GM19099 (cell line): ENCODE measurements around the gene THAP5.

Experiments used
- POLR2A ChIP-seq: IDR thresholded peaks from 3 replicates; pipeline ENCODE4 v1.6.1; 2011; ENCODE audit warnings: low read depth; ENCODE audit not compliant: insufficient read length; ENCODE audit errors: extremely low read depth

THAP5 gene

DNA sequence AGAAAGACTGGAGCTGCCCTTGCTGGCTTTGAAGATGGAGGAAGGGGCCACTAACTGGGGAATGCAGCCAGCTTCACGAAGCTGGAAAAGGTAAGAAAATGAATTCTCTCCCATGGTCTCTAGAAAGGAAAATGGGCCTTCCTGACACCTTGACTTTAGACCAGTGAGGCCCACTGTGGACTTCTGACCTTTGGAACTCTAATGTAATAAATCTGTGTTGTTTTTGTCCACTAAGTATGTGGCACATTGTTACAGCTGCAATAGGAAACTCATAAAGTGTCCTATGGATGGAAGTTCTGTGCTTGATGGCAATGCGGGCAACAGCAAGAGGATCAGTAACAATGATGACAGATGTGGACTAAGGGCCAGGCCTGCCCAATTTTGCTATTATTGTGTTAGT, 21.1 kb upstream of the THAP5 start:
- no peak for TF ChIP-seq POLR2A

- TF ChIP-seq POLR2A = no peak
These were observed 20.4 kb upstream of the THAP5 start for GRCh38 chr7:108589874-108590273.

DNA sequence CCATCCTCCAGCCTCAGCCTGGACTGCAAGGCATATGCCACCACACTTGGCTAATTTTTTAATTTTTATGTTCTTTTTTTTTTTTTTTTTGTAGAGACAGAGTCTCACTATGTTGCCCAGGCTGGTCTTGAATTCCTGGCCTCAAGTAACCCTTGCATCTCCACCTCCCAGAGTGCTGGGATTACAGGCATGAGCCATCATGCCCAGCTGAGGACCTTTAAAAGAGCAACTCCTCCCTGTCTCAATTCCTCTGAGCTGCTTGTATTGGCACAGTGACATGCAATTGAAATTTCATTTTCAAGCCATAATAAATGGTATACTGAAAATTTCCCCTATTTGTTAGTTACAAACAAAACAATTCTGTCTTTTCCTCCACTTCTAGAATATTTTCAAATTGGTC, 19.7 kb upstream of the THAP5 start:
- no peak for TF ChIP-seq POLR2A

- TF ChIP-seq POLR2A = no peak
These were observed 16.8 kb upstream of the THAP5 start for GRCh38 chr7:108586274-108586710.

- no peak for TF ChIP-seq POLR2A
These were observed 16.3 kb upstream of the THAP5 start for GRCh38 chr7:108585843-108586242.

DNA sequence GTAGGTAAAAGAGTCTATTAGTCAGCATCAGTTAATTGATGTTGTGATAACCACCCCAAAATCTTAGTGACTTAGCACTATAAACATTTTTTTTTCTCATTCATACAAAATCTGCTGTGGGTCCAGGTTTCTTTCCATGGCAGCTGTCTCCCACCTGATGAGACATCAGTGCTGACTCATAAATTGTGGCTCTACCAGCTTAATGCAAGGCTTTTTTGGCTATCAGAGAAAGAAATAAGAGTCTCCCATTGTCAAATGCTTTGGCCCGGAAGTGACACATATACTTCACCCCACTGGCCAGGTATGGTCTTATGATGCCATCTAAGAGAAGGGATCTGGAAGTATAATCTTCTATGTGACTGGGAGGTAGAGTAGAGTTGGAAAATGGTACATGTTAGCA, 14.7 kb upstream of the THAP5 start:
- no peak for TF ChIP-seq POLR2A

- TF ChIP-seq POLR2A = no peak
These were observed 12.4 kb upstream of the THAP5 start for GRCh38 chr7:108581655-108582491.

GRCh38 chr7:108580298-108580697, 10.8 kb upstream of the THAP5 start:
- TF ChIP-seq POLR2A = no peak

GRCh38 chr7:108578937-108579336, 9.4 kb upstream of the THAP5 start:
- TF ChIP-seq POLR2A = no peak

- no peak for TF ChIP-seq POLR2A
These were observed 6.6 kb upstream of the THAP5 start for GRCh38 chr7:108576116-108576515.

- TF ChIP-seq POLR2A = no peak
These were observed 5.7 kb upstream of the THAP5 start for GRCh38 chr7:108575156-108575555.

GRCh38 chr7:108572480-108572879, 3.0 kb upstream of the THAP5 start:
- no peak for TF ChIP-seq POLR2A

GRCh38 chr7:108570146-108570755, 745 bp upstream of the THAP5 start:
- peak; percentile 37 for TF ChIP-seq POLR2A

- TF ChIP-seq POLR2A = no peak
These were observed 615 bp downstream of the THAP5 start for GRCh38 chr7:108568801-108569380.

DNA sequence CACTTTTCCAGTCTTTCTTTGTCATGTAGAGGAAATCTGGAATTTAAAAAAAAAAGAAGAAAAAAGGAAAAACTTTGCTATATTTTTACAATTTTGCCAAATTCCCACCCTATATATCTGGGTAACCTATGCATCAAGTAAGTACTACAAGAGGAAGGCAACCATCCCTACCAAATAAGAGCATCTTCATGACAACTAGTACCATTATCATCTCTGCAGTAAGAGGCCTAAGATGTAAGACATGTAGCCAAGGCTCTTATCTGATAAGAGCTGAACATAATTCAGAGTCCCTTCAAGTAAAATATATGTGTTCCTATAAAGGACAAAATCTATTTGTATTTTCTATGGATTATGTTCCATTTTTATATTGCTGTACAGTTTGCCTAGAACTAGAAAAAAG, 3.5 kb downstream of the THAP5 start:
- TF ChIP-seq POLR2A = no peak

GRCh38 chr7:108561047-108561619, 8.4 kb downstream of the THAP5 start:
- TF ChIP-seq POLR2A = no peak

GRCh38 chr7:108559253-108559652, 10.3 kb downstream of the THAP5 start:
- no peak for TF ChIP-seq POLR2A

- no peak for TF ChIP-seq POLR2A
These were observed 11.9 kb downstream of the THAP5 start for GRCh38 chr7:108557617-108558016.
